CD4-positive, alpha-beta memory T cell (primary cell): Measurements from ENCODE around the gene IRS1. TPM values are rescaled to one million over a fixed set of nuclear protein-coding genes. Genes with fewer than 3 reads are reported as not detected.
A peak's percentile ranks its signal among the peaks of the same experiment; 100 is the strongest.

ENCODE experiments used
- CTCF ChIA-PET: fragments of 350-600 bp; sonication (Branson Sonifier 250); formaldehyde crosslinking; loops from one replicate; lab custom pipeline; 2021; ENCODE audit warnings: inconsistent platforms; ENCODE audit not compliant: partially characterized antibody; lab: Charles Lee
- POLR2A ChIA-PET: fragments of 350-600 bp; sonication (Branson Sonifier 250); formaldehyde crosslinking; loops from one replicate; lab custom pipeline; 2021; ENCODE audit not compliant: partially characterized antibody; lab: Charles Lee
- DNase-seq, 5 donors: peaks; one replicate each; pipeline versions ENCODE4 v3.0.0 to v3.0.0-alpha.2; 2020 to 2022; ENCODE audit warnings: mixed read lengths in 1 of 5
- H3K27ac ChIP-seq: one replicate; pipeline ENCODE4 v1.7.0; 2013; ENCODE audit warnings: low read depth, low read length
- H3K27me3 ChIP-seq: 2 replicates; pipeline ENCODE4 v1.7.0; 2013; ENCODE audit warnings: mild to moderate bottlenecking, low read length, moderate library complexity; ENCODE audit not compliant: insufficient read depth
- H3K36me3 ChIP-seq: 2 replicates; pipeline ENCODE4 v1.7.0; 2013; ENCODE audit warnings: mild to moderate bottlenecking, low read length, moderate library complexity; ENCODE audit not compliant: insufficient read depth
- H3K4me1 ChIP-seq: 2 replicates; pipeline ENCODE4 v1.7.0; 2013; ENCODE audit warnings: mild to moderate bottlenecking, low read length, moderate library complexity; ENCODE audit not compliant: insufficient read depth
- H3K4me3 ChIP-seq, 2 donors: one replicate each; pipeline ENCODE4 v1.7.0; 2013; ENCODE audit warnings: low read length in 2 of 2, mild to moderate bottlenecking in 1 of 2
- H3K9me3 ChIP-seq, 2 donors: one replicate each; pipeline ENCODE4 v1.7.0; 2013; ENCODE audit warnings: low read length in 2 of 2, control low read depth in 1 of 2; ENCODE audit not compliant: control insufficient read depth in 1 of 2
- H3K27ac Mint-ChIP-seq, 7 donors: one replicate each; pipeline ENCODE4 v1.8.0; 2020 to 2021; ENCODE audit warnings: mixed read lengths in 7 of 7, mild to moderate bottlenecking in 6 of 7, inconsistent platforms in 3 of 7, moderate library complexity in 3 of 7
- H3K27me3 Mint-ChIP-seq, 2 donors: one replicate each; pipeline ENCODE4 v1.8.0; 2020 to 2021; ENCODE audit warnings: mixed read lengths in 2 of 2
- H3K36me3 Mint-ChIP-seq, 2 donors: one replicate each; pipeline ENCODE4 v1.8.0; 2020 to 2021; ENCODE audit warnings: mixed read lengths in 2 of 2, inconsistent platforms in 1 of 2, mild to moderate bottlenecking in 1 of 2
- H3K4me1 Mint-ChIP-seq, 4 donors: one replicate each; pipeline ENCODE4 v1.8.0; 2020 to 2021; ENCODE audit warnings: mixed read lengths in 4 of 4, mild to moderate bottlenecking in 1 of 4
- H3K4me3 Mint-ChIP-seq, 8 donors: one replicate each; pipeline ENCODE4 v1.8.0; 2020 to 2021; ENCODE audit warnings: mixed read lengths in 8 of 8, mild to moderate bottlenecking in 7 of 8, moderate library complexity in 6 of 8, inconsistent platforms in 3 of 8
- H3K9me3 Mint-ChIP-seq, 8 donors: one replicate each; pipeline ENCODE4 v1.8.0; 2020 to 2021; ENCODE audit warnings: mixed read lengths in 8 of 8, mild to moderate bottlenecking in 5 of 8, inconsistent platforms in 3 of 8, moderate library complexity in 1 of 8
- intact Hi-C: fragments of 100-400 bp; cut with micrococcal nuclease; formaldehyde crosslinking; loops from one replicate; pipeline ENCODE4 v1.15.1; 2023
- polyA plus RNA-seq, 2 donors: library from polyadenylated mRNA; unstranded; fragments of 300-500 nt; fragmentation: Illumina TruSeq; gene quantifications; one replicate each; pipeline ENCODE4 v1.2.3, GENCODE V29; 2021
- total RNA-seq, 2 experiments: library from RNA; stranded (reverse); gene quantifications; one replicate each; pipeline ENCODE4 v1.2.3, GENCODE V29; 2021

The IRS1 gene
- total and polyA plus RNA-seq, 4 experiments from 2014 or later: 0.02 to 2.4 (median 1.1) TPM

DNA sequence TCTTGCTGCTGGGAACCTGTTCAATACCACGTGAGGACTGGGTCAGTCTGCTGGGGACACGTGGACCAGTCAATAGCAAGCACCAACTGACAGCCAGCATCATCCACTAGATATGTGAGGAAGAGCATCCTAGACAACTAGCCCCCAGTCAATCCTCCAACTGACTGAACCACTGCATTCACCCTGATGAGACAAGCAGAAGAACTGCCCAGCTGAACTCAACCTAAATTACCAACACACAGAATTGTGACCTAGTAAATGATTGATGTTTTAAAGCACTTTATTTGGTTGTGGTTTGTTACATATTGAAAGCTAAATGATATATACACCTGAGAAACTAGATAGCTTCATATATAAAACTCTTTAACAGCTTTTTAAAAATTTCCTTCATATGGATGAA lies 15.7 kb downstream of the IRS1 start:
- H3K9me3 ChIP-seq: no peaks in the 10 kb centered on the region
- H3K4me3 Mint-ChIP-seq: no peak overlapping the region
- no peak for DNase-seq
- peaks cover 0 to 2% (median 0%) of the 10 kb centered on the region in 8 donors for H3K9me3 Mint-ChIP-seq
- no peak overlapping the region for H3K4me3 ChIP-seq
- H3K27me3 Mint-ChIP-seq: peaks cover 0 to 2% of the 10 kb centered on the region in 2 donors
- no peaks in the 10 kb centered on the region for H3K4me1 ChIP-seq
- H3K36me3 ChIP-seq: no peaks in the 10 kb centered on the region
- CTCF ChIA-PET: no interaction called here
- no peaks in the 10 kb centered on the region for H3K27me3 ChIP-seq
- peaks cover 0 to 9% (median 0%) of the 10 kb centered on the region in 4 donors for H3K4me1 Mint-ChIP-seq
- intact Hi-C loops: no loop called here
- no peak overlapping the region for H3K27ac ChIP-seq
- no peaks in the 10 kb centered on the region for H3K36me3 Mint-ChIP-seq
- POLR2A ChIA-PET: no interaction called here
- no peak overlapping the region for H3K27ac Mint-ChIP-seq

DNA sequence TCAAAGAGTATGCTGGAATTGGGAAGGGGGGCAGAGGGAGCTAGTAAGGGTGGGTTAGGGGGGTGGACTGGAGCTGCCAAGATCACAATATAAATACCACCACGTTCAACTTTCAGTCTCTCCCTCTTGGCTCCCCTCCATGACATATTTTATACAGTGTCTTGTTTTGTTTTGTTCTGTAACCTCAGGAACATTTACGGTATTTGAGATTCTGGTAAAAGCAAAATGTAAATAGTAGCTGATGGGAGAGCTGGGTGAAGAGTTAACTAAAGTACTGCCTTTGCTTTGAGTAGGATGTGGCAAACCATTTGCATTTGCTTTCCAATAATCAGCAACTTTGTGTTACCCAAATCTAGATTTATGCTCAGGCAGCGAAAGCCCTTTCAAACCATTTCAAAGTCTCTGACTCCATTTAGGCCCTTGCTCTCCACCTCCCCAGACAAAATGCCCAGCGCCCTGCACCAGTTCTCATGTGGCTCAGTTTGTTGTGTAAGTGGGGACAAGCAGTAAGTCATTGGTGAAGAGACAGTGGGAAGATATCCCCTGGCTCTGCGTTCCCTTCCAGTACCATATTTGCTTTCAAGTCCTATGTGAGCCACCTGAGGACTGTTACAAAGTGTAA lies 17.4 kb downstream of the IRS1 start:
- no peak overlapping the region for H3K27ac ChIP-seq
- CTCF ChIA-PET: interaction anchor here (0.7 kb wide), 1 partner anchor 10 kb away, joined by 3 read pairs; no protein-coding TSS in a partner anchor
- H3K9me3 ChIP-seq: no peaks in the 10 kb centered on the region
- H3K27ac Mint-ChIP-seq: peak overlapping the region in 1 of 7 donors; percentile 20
- H3K9me3 Mint-ChIP-seq: peaks cover 0 to 2% (median 0%) of the 10 kb centered on the region in 8 donors
- H3K36me3 Mint-ChIP-seq: no peaks in the 10 kb centered on the region
- no peaks in the 10 kb centered on the region for H3K4me1 ChIP-seq
- no peak overlapping the region for H3K4me3 ChIP-seq
- no peaks in the 10 kb centered on the region for H3K36me3 ChIP-seq
- peaks cover 0 to 13% (median under 1%) of the 10 kb centered on the region in 4 donors for H3K4me1 Mint-ChIP-seq
- POLR2A ChIA-PET: interaction anchor here (0.8 kb wide), 1 partner anchor 9 kb away, joined by 3 read pairs; no protein-coding TSS in a partner anchor
- peak overlapping the region in 1 of 8 donors; percentile 22 for H3K4me3 Mint-ChIP-seq
- no peak for DNase-seq
- no peaks in the 10 kb centered on the region for H3K27me3 ChIP-seq
- intact Hi-C loops: no loop called here
- H3K27me3 Mint-ChIP-seq: peaks cover 0 to 2% of the 10 kb centered on the region in 2 donors

DNA sequence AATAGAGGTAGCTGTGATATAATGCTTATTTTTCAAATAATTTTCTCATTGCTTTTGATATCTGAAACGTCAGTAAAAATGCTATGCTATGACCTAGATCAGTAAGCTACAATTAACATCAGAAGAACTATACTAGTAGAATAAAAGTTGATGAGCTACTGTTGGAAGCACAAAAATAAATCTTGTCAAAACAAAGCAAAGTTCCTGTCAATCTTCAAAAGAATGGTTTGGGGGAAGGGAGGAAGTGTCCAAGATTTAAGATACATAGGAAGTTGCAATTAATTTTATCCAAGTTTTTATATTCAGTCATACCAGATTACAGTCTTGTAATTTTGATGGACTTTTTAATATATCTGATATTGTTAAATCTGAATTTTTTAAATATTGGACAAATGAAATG lies 19.2 kb downstream of the IRS1 start:
- H3K27me3 Mint-ChIP-seq: peaks cover 0 to 2% of the 10 kb centered on the region in 2 donors
- H3K9me3 Mint-ChIP-seq: peaks cover 0 to 6% (median 0%) of the 10 kb centered on the region in 8 donors
- Histone ChIP-seq H3K4me1 (no peaks in the 10 kb centered on the region), H3K27me3 (no peaks in the 10 kb centered on the region), H3K36me3 (no peaks in the 10 kb centered on the region), H3K9me3 (no peaks in the 10 kb centered on the region), H3K4me3 (no peak overlapping the region), H3K27ac (no peak overlapping the region)
- CTCF ChIA-PET: interaction anchor here (1.6 kb wide), 1 partner anchor 18 kb away, joined by 4 read pairs; no protein-coding TSS in a partner anchor
- peaks cover 0 to 3% of the 10 kb centered on the region in 2 donors for H3K36me3 Mint-ChIP-seq
- H3K27ac Mint-ChIP-seq: no peak overlapping the region
- H3K4me3 Mint-ChIP-seq: no peak overlapping the region
- POLR2A ChIA-PET: no interaction called here
- H3K4me1 Mint-ChIP-seq: peaks cover 0 to 13% (median under 1%) of the 10 kb centered on the region in 4 donors
- intact Hi-C loops: no loop called here
- DNase-seq: no peak

DNA sequence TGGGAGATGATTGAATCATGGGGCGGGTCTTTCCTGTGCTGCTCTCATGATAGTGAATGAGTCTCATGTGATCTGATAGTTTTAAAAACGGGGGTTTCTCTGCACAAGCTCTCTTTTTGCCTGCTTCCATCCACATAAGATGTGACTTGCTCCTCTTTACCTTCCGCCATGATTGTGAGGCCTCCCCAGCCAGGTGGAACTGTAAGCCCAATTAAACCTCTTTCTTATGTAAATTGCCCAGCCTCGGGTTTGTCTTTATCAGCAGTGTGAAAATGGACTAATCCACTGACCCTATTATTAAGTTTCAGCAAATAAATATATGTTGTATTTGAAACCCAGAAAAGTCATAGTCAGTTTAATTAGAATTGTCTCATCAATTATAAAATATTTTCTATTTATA lies 22.0 kb downstream of the IRS1 start:
- H3K4me1 Mint-ChIP-seq: peaks cover 12 to 21% (median 14%) of the 10 kb centered on the region in 4 donors

DNA sequence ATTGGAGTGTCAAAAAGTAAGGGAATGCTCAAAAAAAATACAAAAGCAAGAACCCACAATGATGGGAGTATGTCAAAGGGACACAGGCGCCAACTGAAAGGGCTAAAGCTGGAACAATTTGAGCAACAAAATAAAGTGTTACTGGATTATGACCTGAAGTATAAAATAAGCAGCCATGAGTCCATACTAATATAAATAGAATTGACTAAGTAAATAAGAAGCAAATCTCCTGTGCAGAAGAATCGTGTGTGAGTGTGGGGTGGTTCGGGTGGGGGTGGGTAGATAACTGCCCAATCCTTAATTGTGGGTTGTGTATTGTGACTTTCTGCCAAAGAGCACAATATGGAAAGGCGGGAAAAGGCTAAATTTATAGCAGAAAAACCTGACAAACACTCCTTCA lies 23.5 kb downstream of the IRS1 start:
- Mint-ChIP-seq H3K4me1 (peaks cover 21 to 24% (median 23%) of the 10 kb centered on the region in 4 donors), H3K9me3 (peaks cover 0 to 14% (median 8%) of the 10 kb centered on the region in 8 donors), H3K4me3 (no peak overlapping the region), H3K27me3 (no peaks in the 10 kb centered on the region), H3K27ac (no peak overlapping the region), H3K36me3 (peaks cover 0 to 7% of the 10 kb centered on the region in 2 donors)
- peaks cover 22% of the 10 kb centered on the region for H3K4me1 ChIP-seq
- no peaks in the 10 kb centered on the region for H3K27me3 ChIP-seq
- intact Hi-C loops: no loop called here
- no peaks in the 10 kb centered on the region for H3K36me3 ChIP-seq
- no peak overlapping the region for H3K4me3 ChIP-seq
- ChIA-PET POLR2A (no interaction called here), CTCF (no interaction called here)
- H3K27ac ChIP-seq: no peak overlapping the region
- DNase-seq: no peak
- no peaks in the 10 kb centered on the region for H3K9me3 ChIP-seq

More for the DNA sequence above, 22.0 kb downstream of the IRS1 start:
- H3K36me3 Mint-ChIP-seq: peaks cover 0 to 7% of the 10 kb centered on the region in 2 donors
- DNase-seq: no peak
- CTCF ChIA-PET: no interaction called here
- no peak overlapping the region for H3K27ac Mint-ChIP-seq
- peaks cover 0 to 14% (median 8%) of the 10 kb centered on the region in 8 donors for H3K9me3 Mint-ChIP-seq
- H3K4me3 Mint-ChIP-seq: no peak overlapping the region
- peaks cover 0 to 2% of the 10 kb centered on the region in 2 donors for H3K27me3 Mint-ChIP-seq
- Histone ChIP-seq H3K36me3 (no peaks in the 10 kb centered on the region), H3K27ac (no peak overlapping the region), H3K4me1 (peaks cover 12% of the 10 kb centered on the region), H3K4me3 (no peak overlapping the region), H3K9me3 (no peaks in the 10 kb centered on the region), H3K27me3 (no peaks in the 10 kb centered on the region)
- POLR2A ChIA-PET: no interaction called here
- intact Hi-C loops: no loop called here

DNA sequence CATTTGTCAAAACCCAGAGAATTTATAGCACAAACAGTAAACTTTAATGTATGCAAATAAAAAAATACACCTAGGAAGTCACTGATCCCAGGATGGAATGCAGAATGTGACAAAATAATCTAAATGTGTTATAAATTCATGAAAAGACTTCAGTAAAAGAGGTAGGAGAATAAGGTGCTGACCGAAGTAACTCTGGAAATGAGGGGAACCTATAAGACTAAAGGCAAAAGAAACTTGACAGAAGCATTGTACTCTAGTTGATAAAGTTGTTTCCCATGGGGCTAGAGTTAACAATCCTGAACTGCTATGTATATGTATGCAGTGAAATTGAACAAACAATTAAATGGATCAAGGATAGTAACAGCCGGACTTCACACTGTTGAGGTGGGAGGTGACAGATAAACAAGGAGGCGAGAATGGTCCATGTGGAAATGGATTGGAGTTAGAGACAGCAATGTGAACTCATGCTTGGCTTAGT lies 24.5 kb downstream of the IRS1 start:
- ChIA-PET CTCF (no interaction called here), POLR2A (no interaction called here)
- H3K27me3 ChIP-seq: no peaks in the 10 kb centered on the region
- H3K9me3 ChIP-seq: no peaks in the 10 kb centered on the region
- Mint-ChIP-seq H3K27me3 (no peaks in the 10 kb centered on the region), H3K4me3 (no peak overlapping the region), H3K4me1 (peaks cover 22 to 26% (median 24%) of the 10 kb centered on the region in 4 donors), H3K36me3 (peaks cover 0 to 7% of the 10 kb centered on the region in 2 donors), H3K9me3 (peaks cover 0 to 14% (median 8%) of the 10 kb centered on the region in 8 donors), H3K27ac (no peak overlapping the region)
- intact Hi-C loops: no loop called here
- H3K27ac ChIP-seq: no peak overlapping the region
- no peaks in the 10 kb centered on the region for H3K36me3 ChIP-seq
- DNase-seq: no peak
- H3K4me1 ChIP-seq: peaks cover 22% of the 10 kb centered on the region
- no peak overlapping the region for H3K4me3 ChIP-seq

DNA sequence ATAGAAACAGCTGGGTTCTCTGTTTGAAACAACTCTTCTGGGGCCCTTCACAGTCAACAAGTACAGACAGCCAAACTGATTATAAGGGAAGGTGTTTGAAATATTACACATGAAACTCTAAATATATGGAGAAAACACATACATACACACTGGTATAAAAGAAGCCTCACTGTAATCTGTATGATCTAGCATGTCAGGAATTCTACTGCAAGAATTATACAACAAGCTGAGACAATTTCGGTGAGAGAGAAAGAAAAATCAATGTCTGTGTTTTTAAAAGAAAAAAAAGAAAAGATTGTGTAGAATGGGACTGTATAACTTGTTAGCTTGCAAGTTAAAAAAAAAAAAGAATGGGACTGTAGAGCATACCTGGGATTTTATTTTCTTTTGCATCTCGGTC lies 26.3 kb downstream of the IRS1 start:
- no peak overlapping the region for H3K27ac ChIP-seq
- ChIA-PET POLR2A (interaction anchor here (1.1 to 1.6 kb wide), 4 partner anchors 18 to 121 kb away, joined by 3 to 11 read pairs (median 3); partner anchors contain the start of gene RHBDD1), CTCF (interaction anchor here (1.1 to 2.1 kb wide), 4 partner anchors 16 to 27 kb away, joined by 4 to 10 read pairs (median 4); partner anchors contain the start of gene IRS1)

More for the DNA sequence above, 26.3 kb downstream of the IRS1 start:
- no peaks in the 10 kb centered on the region for H3K9me3 ChIP-seq
- Mint-ChIP-seq H3K36me3 (peaks cover 0 to 7% of the 10 kb centered on the region in 2 donors), H3K4me3 (peak overlapping the region in 5 of 8 donors; percentile 2 to 84 (median 38)), H3K9me3 (peaks cover 0 to 14% (median 8%) of the 10 kb centered on the region in 8 donors), H3K27me3 (no peaks in the 10 kb centered on the region), H3K27ac (no peak overlapping the region), H3K4me1 (peaks cover 20 to 26% (median 24%) of the 10 kb centered on the region in 4 donors)
- DNase-seq: no peak
- intact Hi-C loops: loop anchor here (2.0 kb wide), 1 partner anchor 26 kb away; the partner anchor contains the start of gene IRS1
- H3K36me3 ChIP-seq: no peaks in the 10 kb centered on the region
- H3K27me3 ChIP-seq: no peaks in the 10 kb centered on the region
- H3K4me3 ChIP-seq: no peak overlapping the region
- H3K4me1 ChIP-seq: peaks cover 22% of the 10 kb centered on the region
